SIG-M5 treated with dmso at 0.1 percent for 504 hours (cell line): Measurements from ENCODE around the gene PKIG.

ENCODE experiments used
- DNase-seq: peaks from one replicate; lab custom pipeline; 2025; ENCODE audit not compliant: unreplicated experiment; lab: John Stamatoyannopoulos, UW

PKIG gene

GRCh38 chr20:44594730-44595129 lies 12.4 kb downstream of the PKIG start:
- no peak for DNase-seq

- DNase-seq, result no peak
Observed at GRCh38 chr20:44596010-44596409, 13.6 kb downstream of the PKIG start.

GRCh38 chr20:44596876-44597275 lies 14.5 kb downstream of the PKIG start:
- DNase-seq, result no peak

GRCh38 chr20:44597516-44597915 lies 15.1 kb downstream of the PKIG start:
- DNase-seq, result no peak

- no peak for DNase-seq
Observed at GRCh38 chr20:44597930-44598329, 15.6 kb downstream of the PKIG start.

- no peak for DNase-seq
Observed at GRCh38 chr20:44598423-44599305, 16.3 kb downstream of the PKIG start.

- DNase-seq, result no peak
Observed at GRCh38 chr20:44599715-44600114, 17.3 kb downstream of the PKIG start.

- no peak for DNase-seq
Observed at GRCh38 chr20:44600301-44600700, 17.9 kb downstream of the PKIG start.

- DNase-seq, result no peak
Observed at GRCh38 chr20:44600758-44601201, 18.4 kb downstream of the PKIG start.

GRCh38 chr20:44601236-44601671 lies 18.9 kb downstream of the PKIG start:
- no peak for DNase-seq

GRCh38 chr20:44601801-44602204 lies 19.4 kb downstream of the PKIG start:
- DNase-seq, result no peak

GRCh38 chr20:44603327-44603726 lies 20.9 kb downstream of the PKIG start:
- DNase-seq, result no peak

GRCh38 chr20:44606725-44607441 lies 24.5 kb downstream of the PKIG start:
- no peak for DNase-seq

- no peak for DNase-seq
Observed at GRCh38 chr20:44609006-44609515, 26.7 kb downstream of the PKIG start.

GRCh38 chr20:44609516-44610312 lies 27.3 kb downstream of the PKIG start:
- DNase-seq, result peak; percentile 77

GRCh38 chr20:44610313-44610962 lies 28.1 kb downstream of the PKIG start:
- DNase-seq, result peak; percentile 44

GRCh38 chr20:44613575-44613974 lies 31.2 kb downstream of the PKIG start:
- no peak for DNase-seq

- no peak for DNase-seq
Observed at GRCh38 chr20:44614525-44614924, 32.1 kb downstream of the PKIG start.

- no peak for DNase-seq
Observed at GRCh38 chr20:44615169-44615791, 32.9 kb downstream of the PKIG start.
